ENCODE data around the gene HADHA.
"Not testable (repeated sequence)": the region's sequence is repeated elsewhere in the genome, so short reads cannot be mapped to it uniquely, and the experiment has no call there.

HADHA gene

GRCh38 chr2:26178246-26178645, 66.2 kb downstream of the HADHA start:
- no peak overlapping the region for H3K4me3 Mint-ChIP-seq
- H3K27ac Mint-ChIP-seq = no peak overlapping the region
- no peak for DNase-seq
- peaks cover 59% of the 10 kb centered on the region for H3K27me3 Mint-ChIP-seq
- no peaks in the 10 kb centered on the region for H3K36me3 Mint-ChIP-seq (ENCODE audit: low read depth)
- H3K4me1 Mint-ChIP-seq (ENCODE audit: low read depth) = peaks cover 15% of the 10 kb centered on the region
- H3K9me3 Mint-ChIP-seq = no peaks in the 10 kb centered on the region

DNA sequence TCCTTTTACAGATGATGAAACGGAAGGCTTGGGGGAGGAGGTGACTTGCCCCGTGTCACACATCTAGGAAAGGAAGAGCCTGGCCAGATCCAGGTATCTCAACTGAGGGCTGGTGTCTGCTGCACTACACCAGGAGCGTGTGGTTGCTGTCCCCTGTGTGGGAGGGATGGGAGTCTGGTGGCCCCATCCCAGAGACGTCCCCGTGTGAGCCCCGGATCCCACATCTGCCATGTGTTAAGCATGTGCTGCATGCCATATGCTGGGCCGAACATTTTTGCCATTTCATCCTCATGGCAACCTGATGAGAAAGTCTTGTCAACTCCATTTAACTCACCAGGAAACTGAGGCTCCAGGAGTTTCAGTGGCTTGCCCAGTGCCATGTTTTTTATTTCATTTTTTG, 67.3 kb downstream of the HADHA start:
- H3K4me3 Mint-ChIP-seq = no peak overlapping the region
- H3K9me3 Mint-ChIP-seq = no peaks in the 10 kb centered on the region
- no peak for DNase-seq
- no peaks in the 10 kb centered on the region for H3K36me3 Mint-ChIP-seq (ENCODE audit: low read depth)
- no peak overlapping the region for H3K27ac Mint-ChIP-seq
- peaks cover 17% of the 10 kb centered on the region for H3K4me1 Mint-ChIP-seq (ENCODE audit: low read depth)
- H3K27me3 Mint-ChIP-seq = peaks cover 62% of the 10 kb centered on the region

GRCh38 chr2:26176279-26176615, 68.2 kb downstream of the HADHA start:
- H3K4me1 Mint-ChIP-seq (ENCODE audit: low read depth) = peaks cover 24% of the 10 kb centered on the region
- H3K9me3 Mint-ChIP-seq = no peaks in the 10 kb centered on the region
- H3K36me3 Mint-ChIP-seq (ENCODE audit: low read depth) = no peaks in the 10 kb centered on the region
- no peak overlapping the region for H3K27ac Mint-ChIP-seq
- H3K4me3 Mint-ChIP-seq = no peak overlapping the region
- no peak for DNase-seq
- peaks cover 67% of the 10 kb centered on the region for H3K27me3 Mint-ChIP-seq

DNA sequence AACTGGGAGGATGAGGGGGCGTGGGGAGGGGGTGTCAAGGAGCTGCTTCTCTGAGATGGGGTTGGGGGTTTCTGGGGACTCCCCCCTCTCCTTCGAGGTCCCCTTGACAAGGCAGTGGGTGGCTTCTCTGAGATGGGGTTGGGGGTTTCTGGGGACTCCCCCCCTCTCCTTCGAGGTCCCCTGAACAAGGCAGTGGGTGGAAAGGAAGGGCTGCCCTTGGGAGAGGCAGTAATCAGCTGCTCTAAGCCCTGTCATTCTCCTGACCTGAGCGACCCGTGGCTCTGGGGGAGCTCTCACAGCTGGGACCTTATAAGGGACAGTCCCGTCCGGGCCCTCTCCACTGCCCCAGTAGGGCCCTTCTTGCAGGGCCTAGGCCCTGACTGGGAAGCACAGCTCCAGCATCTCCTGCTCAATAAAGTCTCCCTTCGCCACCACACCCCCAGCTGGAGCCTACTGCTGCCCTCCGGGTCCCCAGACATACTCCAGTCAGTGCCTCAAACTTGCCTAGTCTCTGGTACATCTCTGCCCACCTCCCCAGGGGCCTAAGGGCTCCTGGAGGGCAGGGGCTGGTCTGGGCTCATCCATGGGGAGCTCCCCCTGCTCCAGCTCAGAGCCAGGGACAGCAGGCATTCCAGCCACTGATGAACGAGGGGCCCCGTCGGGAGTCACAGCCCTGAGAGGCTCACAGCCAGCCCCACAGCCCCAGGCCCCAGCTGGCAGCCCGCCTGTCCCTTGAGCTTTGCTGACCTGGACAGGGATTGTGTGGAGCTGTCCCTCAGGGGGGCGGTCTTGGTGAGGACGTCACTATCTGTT, 68.8 kb downstream of the HADHA start:
- Mint-ChIP-seq H3K9me3 (no peaks in the 10 kb centered on the region), H3K36me3 (ENCODE audit: low read depth) (no peaks in the 10 kb centered on the region), H3K27me3 (peaks cover 67% of the 10 kb centered on the region), H3K27ac (no peak overlapping the region), H3K4me1 (ENCODE audit: low read depth) (peaks cover 24% of the 10 kb centered on the region), H3K4me3 (no peak overlapping the region)
- DNase-seq = no peak

DNA sequence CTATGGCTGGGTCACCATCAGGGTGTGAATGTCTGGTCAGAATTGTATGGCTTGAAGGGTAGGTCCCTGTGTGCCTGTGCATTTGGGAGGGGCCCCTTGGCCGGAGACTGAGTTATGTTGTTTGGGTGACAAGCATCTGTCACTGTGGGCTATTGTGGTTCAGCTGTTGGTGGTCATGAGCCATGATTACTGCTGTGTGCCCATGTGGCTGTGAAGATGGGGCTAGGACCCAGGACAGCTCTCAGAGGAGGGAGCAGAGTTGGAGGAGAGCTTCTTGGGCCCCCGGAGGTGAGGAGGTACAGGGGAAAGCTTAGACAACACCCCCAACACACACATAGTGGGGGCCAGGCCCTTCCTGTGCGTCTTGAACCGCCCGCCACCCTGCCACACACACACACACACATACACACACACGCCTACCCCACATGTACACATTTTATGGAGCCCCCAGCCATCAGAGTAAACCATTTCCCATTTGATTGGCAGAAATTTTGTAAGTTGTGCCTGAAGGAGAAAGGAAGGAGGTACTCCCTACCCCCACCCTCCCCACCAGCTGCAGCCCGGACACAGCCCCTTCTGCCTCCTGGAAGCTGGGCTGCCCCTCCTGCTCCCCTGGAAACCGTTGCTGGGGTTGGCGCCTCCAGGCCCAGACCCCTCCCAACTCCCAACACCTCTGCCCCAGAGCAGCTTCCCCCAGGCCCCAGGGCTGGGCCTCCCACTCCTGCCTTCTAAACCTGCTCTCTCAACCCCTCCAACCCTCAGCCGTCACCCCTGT, 69.6 kb downstream of the HADHA start:
- Mint-ChIP-seq H3K9me3 (no peaks in the 10 kb centered on the region), H3K27ac (no peak overlapping the region), H3K4me3 (no peak overlapping the region), H3K36me3 (ENCODE audit: low read depth) (no peaks in the 10 kb centered on the region), H3K4me1 (ENCODE audit: low read depth) (peaks cover 21% of the 10 kb centered on the region), H3K27me3 (peaks cover 61% of the 10 kb centered on the region)
- no peak for DNase-seq

DNA sequence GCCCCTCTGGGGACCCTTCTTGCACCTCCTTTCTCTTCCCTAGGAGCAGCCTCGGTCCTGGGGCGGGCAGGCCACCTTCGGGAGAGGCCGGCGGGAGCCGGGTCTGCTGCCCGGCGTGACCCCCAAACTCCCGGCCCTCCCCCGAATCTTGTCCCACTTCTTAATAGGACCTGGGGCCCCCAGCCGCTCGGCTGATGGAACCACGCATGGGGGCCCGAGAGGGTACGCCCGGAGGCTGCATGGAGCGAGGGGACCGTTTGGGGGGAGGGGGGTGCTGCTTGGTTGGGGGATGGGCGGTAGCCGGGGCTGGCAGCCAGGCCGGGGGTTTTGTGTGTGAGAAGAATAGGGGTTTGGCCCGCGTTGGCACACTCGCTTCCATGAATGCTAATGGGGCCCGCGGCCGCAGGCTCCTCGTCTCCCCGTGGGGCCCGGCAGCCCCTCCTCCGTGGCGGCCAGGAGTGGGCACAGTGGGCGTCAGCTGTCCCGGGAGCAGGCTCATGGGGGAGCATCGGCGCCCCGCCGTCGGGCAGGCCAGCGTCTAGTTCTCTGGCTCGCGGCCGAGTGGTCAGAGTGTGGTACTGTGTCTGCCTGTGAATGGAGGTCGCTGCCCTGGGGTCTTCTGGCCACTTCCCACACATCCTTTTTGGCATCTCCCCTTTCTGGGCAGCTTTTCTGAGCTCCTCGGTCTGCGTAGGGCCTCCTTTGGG, 70.5 kb downstream of the HADHA start:
- H3K4me3 Mint-ChIP-seq = peak overlapping the region; percentile 49
- peak overlapping the region; percentile 56 for H3K27ac Mint-ChIP-seq
- peaks cover 17% of the 10 kb centered on the region for H3K4me1 Mint-ChIP-seq (ENCODE audit: low read depth)
- H3K27me3 Mint-ChIP-seq = peaks cover 55% of the 10 kb centered on the region
- no peaks in the 10 kb centered on the region for H3K9me3 Mint-ChIP-seq
- DNase-seq = no peak
- no peaks in the 10 kb centered on the region for H3K36me3 Mint-ChIP-seq (ENCODE audit: low read depth)

- H3K27ac Mint-ChIP-seq = peak within 1 kb of the TSS; percentile 76
- no peaks in the 10 kb centered on the region for H3K36me3 Mint-ChIP-seq (ENCODE audit: low read depth)
- no peak for DNase-seq
- peaks cover 13% of the 10 kb centered on the region for H3K4me1 Mint-ChIP-seq (ENCODE audit: low read depth)
- H3K9me3 Mint-ChIP-seq = no peaks in the 10 kb centered on the region
- H3K27me3 Mint-ChIP-seq = peaks cover 49% of the 10 kb centered on the region
- H3K4me3 Mint-ChIP-seq = peak within 1 kb of the TSS; percentile 74
Observed at GRCh38 chr2:26172871-26173775, 71.3 kb downstream of the HADHA start, which contains the start of gene GAREM2. Gene GAREM2 (plus strand): TSS chr2:26173088. CDS start chr2:26173221, 133 bp downstream.

DNA sequence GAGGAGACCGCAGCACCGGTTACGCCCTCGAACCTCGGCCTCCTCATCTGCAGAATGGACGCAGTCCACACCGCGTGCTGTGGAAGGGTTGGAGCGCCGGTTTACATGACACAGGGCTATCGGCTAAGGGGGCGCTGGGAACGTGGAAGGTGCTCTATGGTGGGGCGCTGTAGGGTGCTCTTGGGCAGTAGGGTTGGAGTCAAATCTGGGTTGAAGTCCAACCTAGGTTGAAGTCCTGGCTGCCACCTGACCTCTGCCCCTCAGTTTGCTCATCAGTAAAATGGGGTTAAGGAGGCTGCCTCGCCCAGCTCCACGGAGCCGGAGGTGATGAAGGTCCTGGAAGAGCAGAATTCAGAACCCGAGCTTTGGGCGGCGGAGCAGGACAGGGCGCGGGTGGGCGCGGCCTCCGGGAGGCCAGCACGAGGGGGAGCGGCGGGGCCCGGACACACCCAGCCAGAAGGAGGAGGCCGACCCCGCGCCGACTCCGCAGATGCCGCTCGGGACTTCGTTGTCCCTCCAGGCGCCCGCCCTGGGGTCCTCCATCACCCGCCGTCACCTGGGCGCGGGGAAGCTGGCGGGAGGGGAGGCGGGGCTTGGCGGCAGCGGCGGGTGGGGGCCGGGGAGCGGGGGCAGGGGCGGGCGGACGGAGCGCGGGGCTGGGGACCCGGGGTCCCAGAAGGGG, 72.1 kb downstream of the HADHA start:
- Mint-ChIP-seq H3K4me3 (peak overlapping the region; percentile 74), H3K27me3 (peaks cover 43% of the 10 kb centered on the region), H3K4me1 (ENCODE audit: low read depth) (peaks cover 13% of the 10 kb centered on the region), H3K9me3 (no peaks in the 10 kb centered on the region), H3K36me3 (ENCODE audit: low read depth) (no peaks in the 10 kb centered on the region), H3K27ac (peak overlapping the region; percentile 76)
- DNase-seq = no peak

DNA sequence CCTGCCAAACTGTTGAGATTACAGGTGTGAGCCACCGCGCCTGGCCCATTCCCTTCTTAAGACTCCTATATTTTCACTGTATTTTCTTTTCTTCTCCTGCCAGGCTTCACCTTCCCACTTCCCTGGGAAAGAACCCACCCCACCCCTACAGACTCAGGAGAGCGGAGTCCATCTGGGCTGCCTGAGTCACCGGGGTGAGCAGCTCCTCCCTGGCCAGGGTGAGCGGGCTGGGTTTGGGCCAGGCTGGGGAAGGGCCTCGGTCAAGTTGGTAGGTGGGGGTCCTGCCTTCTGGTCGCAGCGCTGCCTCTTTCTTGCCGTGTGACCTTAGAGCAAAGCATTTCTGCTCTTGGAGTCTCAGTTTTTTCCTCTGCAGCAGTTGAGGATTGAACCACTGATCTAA, 73.6 kb downstream of the HADHA start:
- H3K9me3 Mint-ChIP-seq = no peaks in the 10 kb centered on the region
- H3K4me1 Mint-ChIP-seq (ENCODE audit: low read depth) = peaks cover 13% of the 10 kb centered on the region
- H3K36me3 Mint-ChIP-seq (ENCODE audit: low read depth) = no peaks in the 10 kb centered on the region
- H3K4me3 Mint-ChIP-seq = no peak overlapping the region
- peaks cover 32% of the 10 kb centered on the region for H3K27me3 Mint-ChIP-seq
- no peak overlapping the region for H3K27ac Mint-ChIP-seq
- DNase-seq = no peak

DNA sequence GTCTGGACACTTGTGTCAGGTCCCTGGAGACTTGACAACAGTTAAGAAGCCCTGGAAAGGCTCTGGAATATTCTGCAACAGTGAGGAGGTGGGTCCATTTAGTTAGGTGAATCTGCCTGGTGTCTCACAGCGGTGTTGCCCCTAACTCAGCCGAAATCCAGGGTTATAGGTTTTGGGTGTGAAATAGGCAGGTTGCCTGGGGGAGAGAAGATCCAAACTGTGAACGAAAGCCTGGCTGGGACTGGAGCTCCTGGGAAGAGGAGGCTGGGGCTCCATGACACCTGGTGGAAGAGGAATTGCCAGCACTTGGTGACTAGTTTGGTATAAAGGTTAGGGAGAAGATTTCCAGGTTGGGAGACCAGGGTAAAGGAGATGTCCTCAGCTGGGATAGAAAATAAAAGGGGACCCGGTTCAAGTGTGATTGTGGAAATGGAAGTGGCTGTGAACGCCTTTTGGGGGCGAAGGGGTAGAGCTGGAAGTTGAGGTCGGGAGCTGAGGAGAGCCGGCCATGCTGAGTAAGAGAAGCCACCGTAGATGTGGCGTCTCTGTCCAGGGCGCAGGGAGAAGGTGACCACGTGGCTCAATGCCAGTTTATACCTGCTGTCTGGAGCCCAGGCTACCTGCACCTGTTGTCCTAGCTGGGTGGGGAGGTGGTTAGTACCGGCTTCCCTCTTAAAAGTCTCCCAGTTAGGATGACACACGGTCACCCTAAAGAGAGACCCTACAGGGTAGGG, 74.6 kb downstream of the HADHA start:
- Mint-ChIP-seq H3K4me3 (no peak overlapping the region), H3K27ac (no peak overlapping the region), H3K27me3 (peaks cover 31% of the 10 kb centered on the region), H3K9me3 (no peaks in the 10 kb centered on the region), H3K36me3 (ENCODE audit: low read depth) (no peaks in the 10 kb centered on the region), H3K4me1 (ENCODE audit: low read depth) (peaks cover 13% of the 10 kb centered on the region)
- no peak for DNase-seq

GRCh38 chr2:26169226-26169625, 75.2 kb downstream of the HADHA start:
- DNase-seq = no peak
- peaks cover 10% of the 10 kb centered on the region for H3K4me1 Mint-ChIP-seq (ENCODE audit: low read depth)
- no peaks in the 10 kb centered on the region for H3K9me3 Mint-ChIP-seq
- peaks cover 24% of the 10 kb centered on the region for H3K27me3 Mint-ChIP-seq
- no peak overlapping the region for H3K4me3 Mint-ChIP-seq
- H3K36me3 Mint-ChIP-seq (ENCODE audit: low read depth) = no peaks in the 10 kb centered on the region
- no peak overlapping the region for H3K27ac Mint-ChIP-seq

DNA sequence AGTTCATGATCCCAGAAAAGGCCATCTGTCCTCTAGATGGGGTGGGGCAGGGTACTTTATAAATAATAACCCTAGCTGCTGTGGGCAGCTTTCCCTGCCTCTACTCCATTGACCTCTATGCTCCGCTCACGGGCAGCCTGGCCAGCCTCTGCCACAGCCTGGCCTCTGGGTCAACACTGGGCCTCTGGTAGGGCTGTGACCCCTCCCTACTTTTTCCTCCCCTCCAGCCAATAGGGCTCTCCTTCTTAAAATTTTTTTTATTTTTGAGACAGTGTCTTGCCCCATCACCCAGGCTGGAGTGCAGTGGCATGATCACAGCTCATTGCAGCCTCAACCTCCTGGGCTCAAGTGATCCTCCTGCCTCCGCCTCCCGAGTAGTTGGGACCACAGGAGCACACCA, 75.6 kb downstream of the HADHA start:
- Mint-ChIP-seq H3K4me1 (ENCODE audit: low read depth) (peaks cover 10% of the 10 kb centered on the region), H3K27me3 (peaks cover 21% of the 10 kb centered on the region), H3K36me3 (ENCODE audit: low read depth) (no peaks in the 10 kb centered on the region), H3K9me3 (no peaks in the 10 kb centered on the region), H3K27ac (no peak overlapping the region), H3K4me3 (no peak overlapping the region)
- DNase-seq = no peak

GRCh38 chr2:26166541-26166940, 77.9 kb downstream of the HADHA start:
- H3K36me3 Mint-ChIP-seq (ENCODE audit: low read depth); H3K4me3 Mint-ChIP-seq; DNase-seq; H3K27ac Mint-ChIP-seq; H3K9me3 Mint-ChIP-seq; H3K4me1 Mint-ChIP-seq (ENCODE audit: low read depth); H3K27me3 Mint-ChIP-seq: not testable (repeated sequence)
